ENCODE results near the gene GGACT.
A peak's percentile ranks its signal among the peaks of the same experiment; 100 is the strongest.

The GGACT gene

GRCh38 chr13:100546713-100547405 lies 41.7 kb downstream of the GGACT start:
- no peak overlapping the region for H3K4me3 Mint-ChIP-seq
- no peak overlapping the region for H3K27ac Mint-ChIP-seq
- no peaks in the 10 kb centered on the region for H3K27me3 Mint-ChIP-seq
- H3K9me3 Mint-ChIP-seq (ENCODE audit: low read depth), result no peaks in the 10 kb centered on the region
- no peaks in the 10 kb centered on the region for H3K36me3 Mint-ChIP-seq
- peaks cover 6% of the 10 kb centered on the region for H3K4me1 Mint-ChIP-seq (ENCODE audit: low read depth)

- Mint-ChIP-seq H3K27me3 (no peaks in the 10 kb centered on the region), H3K4me1 (ENCODE audit: low read depth) (peaks cover 7% of the 10 kb centered on the region), H3K9me3 (ENCODE audit: low read depth) (no peaks in the 10 kb centered on the region), H3K4me3 (no peak overlapping the region), H3K36me3 (no peaks in the 10 kb centered on the region), H3K27ac (no peak overlapping the region)
Observed at GRCh38 chr13:100545684-100546061, 42.9 kb downstream of the GGACT start.

DNA sequence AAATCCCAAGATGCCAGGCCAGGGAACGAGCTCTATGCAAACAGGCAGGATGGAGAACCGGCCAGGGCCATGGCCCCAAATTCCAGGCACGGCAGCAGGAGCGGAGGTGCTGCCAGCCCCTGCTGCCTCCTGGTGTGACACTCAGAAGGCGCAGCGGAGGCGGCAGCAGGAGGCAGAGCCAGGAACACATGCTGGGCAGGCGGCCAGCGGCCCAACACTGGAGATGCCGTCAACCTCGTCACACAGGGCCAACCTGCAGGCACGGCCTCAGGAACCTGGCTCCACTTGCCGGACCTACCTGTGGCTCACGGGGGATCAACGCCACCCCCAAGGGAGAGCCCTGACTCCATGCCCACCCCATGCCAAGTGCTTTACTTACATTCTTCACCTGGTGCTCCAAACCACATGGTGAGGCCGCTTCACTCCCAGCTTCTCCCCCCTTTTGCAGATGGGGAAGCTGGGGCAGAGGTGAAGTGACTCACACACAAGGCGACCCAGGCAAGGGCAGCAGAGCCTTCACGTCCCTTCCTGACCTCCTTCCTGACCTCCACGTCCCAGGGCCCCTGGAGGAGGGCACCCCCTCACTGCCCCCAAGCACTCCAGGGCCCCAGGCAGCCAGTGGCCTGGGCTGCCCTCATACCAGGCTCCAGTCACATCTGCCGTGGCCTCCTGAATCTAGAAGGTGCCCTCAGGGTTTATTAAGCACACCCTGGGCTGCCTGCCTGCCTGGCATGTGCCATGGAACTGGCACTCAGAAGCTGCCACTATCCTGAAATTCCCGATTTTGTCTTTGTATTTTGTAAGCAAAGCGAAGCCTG lies 43.5 kb downstream of the GGACT start:
- no peak overlapping the region for H3K4me3 Mint-ChIP-seq
- no peaks in the 10 kb centered on the region for H3K9me3 Mint-ChIP-seq (ENCODE audit: low read depth)
- H3K27me3 Mint-ChIP-seq, result no peaks in the 10 kb centered on the region
- peaks cover 7% of the 10 kb centered on the region for H3K4me1 Mint-ChIP-seq (ENCODE audit: low read depth)
- no peak overlapping the region for H3K27ac Mint-ChIP-seq
- peaks cover 2% of the 10 kb centered on the region for H3K36me3 Mint-ChIP-seq

- Mint-ChIP-seq H3K27ac (no peak overlapping the region), H3K9me3 (ENCODE audit: low read depth) (no peaks in the 10 kb centered on the region), H3K4me1 (ENCODE audit: low read depth) (peaks cover 7% of the 10 kb centered on the region), H3K36me3 (peaks cover 4% of the 10 kb centered on the region), H3K27me3 (no peaks in the 10 kb centered on the region), H3K4me3 (no peak overlapping the region)
Observed at GRCh38 chr13:100543872-100544602, 44.6 kb downstream of the GGACT start.

GRCh38 chr13:100542826-100543156 lies 45.8 kb downstream of the GGACT start:
- no peaks in the 10 kb centered on the region for H3K9me3 Mint-ChIP-seq (ENCODE audit: low read depth)
- peak overlapping the region; percentile 2 for H3K4me3 Mint-ChIP-seq
- H3K27me3 Mint-ChIP-seq, result no peaks in the 10 kb centered on the region
- H3K4me1 Mint-ChIP-seq (ENCODE audit: low read depth), result peaks cover 7% of the 10 kb centered on the region
- peaks cover 4% of the 10 kb centered on the region for H3K36me3 Mint-ChIP-seq
- no peak overlapping the region for H3K27ac Mint-ChIP-seq

GRCh38 chr13:100541897-100542825 lies 46.4 kb downstream of the GGACT start:
- H3K9me3 Mint-ChIP-seq (ENCODE audit: low read depth), result no peaks in the 10 kb centered on the region
- no peak overlapping the region for H3K27ac Mint-ChIP-seq
- H3K36me3 Mint-ChIP-seq, result peaks cover 6% of the 10 kb centered on the region
- no peaks in the 10 kb centered on the region for H3K27me3 Mint-ChIP-seq
- no peak overlapping the region for H3K4me3 Mint-ChIP-seq
- H3K4me1 Mint-ChIP-seq (ENCODE audit: low read depth), result peaks cover 7% of the 10 kb centered on the region

DNA sequence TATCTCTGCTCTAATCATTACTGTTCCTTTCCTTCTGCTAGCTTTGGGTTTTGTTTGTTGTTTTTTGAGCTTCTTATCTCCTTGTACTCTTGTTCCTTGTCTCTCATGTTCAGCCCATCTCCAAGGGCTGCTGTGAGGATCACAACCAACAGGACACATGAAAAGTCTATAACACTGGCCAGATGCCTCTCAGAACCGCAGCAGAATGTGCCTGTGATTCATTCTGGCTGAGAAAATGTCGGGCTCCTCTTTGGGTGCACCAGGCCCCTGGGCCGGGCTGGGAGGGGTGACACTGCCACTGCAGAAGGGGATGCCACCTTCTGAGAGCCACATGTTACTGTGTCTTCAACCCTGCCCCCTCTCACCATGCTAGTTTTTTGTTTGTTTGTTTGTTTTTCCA lies 48.0 kb downstream of the GGACT start:
- H3K27me3 Mint-ChIP-seq, result no peaks in the 10 kb centered on the region
- no peak overlapping the region for H3K27ac Mint-ChIP-seq
- no peaks in the 10 kb centered on the region for H3K9me3 Mint-ChIP-seq (ENCODE audit: low read depth)
- H3K4me3 Mint-ChIP-seq, result no peak overlapping the region
- peaks cover 6% of the 10 kb centered on the region for H3K36me3 Mint-ChIP-seq
- H3K4me1 Mint-ChIP-seq (ENCODE audit: low read depth), result peaks cover 7% of the 10 kb centered on the region

- Mint-ChIP-seq H3K27ac (no peak overlapping the region), H3K36me3 (peaks cover 6% of the 10 kb centered on the region)
Observed at GRCh38 chr13:100537951-100538462, 50.6 kb downstream of the GGACT start.

DNA sequence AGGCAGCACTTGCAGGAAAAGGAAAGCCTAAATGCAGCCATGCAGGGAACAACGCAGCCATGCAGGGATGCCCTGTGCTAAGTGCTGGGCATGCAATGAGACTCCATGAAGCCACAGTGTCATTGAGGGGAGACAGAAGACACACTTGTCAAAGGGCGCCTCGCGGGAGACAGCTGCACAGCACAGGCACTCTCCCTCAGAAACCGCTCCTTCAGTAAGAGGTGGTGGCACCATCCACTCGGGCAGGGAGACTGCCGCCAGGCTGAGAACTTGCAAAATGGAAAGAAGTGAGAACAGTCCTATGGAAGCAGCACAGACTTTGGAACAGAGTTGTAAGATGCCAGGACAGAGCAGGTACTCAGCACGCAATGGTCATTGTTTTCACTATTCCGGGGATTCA lies 51.1 kb downstream of the GGACT start:
- no peak overlapping the region for H3K27ac Mint-ChIP-seq
- H3K4me3 Mint-ChIP-seq, result no peak overlapping the region
- H3K9me3 Mint-ChIP-seq (ENCODE audit: low read depth), result no peaks in the 10 kb centered on the region
- no peaks in the 10 kb centered on the region for H3K27me3 Mint-ChIP-seq
- H3K36me3 Mint-ChIP-seq, result peaks cover 6% of the 10 kb centered on the region
- H3K4me1 Mint-ChIP-seq (ENCODE audit: low read depth), result peaks cover 3% of the 10 kb centered on the region

More at GRCh38 chr13:100537951-100538462, 50.6 kb downstream of the GGACT start:
- Mint-ChIP-seq H3K9me3 (ENCODE audit: low read depth) (no peaks in the 10 kb centered on the region), H3K4me3 (no peak overlapping the region), H3K27me3 (no peaks in the 10 kb centered on the region), H3K4me1 (ENCODE audit: low read depth) (peaks cover 7% of the 10 kb centered on the region)

DNA sequence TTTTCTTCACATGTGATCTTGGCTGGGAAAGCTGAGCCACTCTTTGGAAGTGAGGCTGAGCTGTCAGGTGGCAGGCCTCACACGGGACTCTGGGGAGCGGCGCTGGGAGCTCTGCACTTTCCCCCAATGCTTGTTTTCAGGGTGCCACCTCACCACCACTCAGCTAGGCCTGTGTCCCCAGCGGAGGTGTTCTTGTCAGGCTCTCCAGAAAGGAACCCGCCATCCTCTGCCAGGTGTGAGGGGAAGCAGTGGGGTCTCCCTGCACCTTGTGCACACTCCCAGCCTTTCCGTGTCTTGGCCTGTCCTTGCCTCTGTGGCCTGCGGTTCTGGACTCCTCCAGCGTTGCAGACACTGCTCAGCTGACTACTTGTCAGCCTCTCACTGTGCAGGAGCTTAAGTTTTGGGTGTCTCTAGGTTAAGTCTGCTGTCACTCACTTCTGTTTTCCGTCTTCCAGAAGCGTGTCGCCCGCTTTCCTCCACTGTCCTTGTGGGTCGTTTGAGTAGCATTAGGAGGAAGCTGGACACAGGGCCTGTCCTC lies 51.9 kb downstream of the GGACT start:
- H3K27ac Mint-ChIP-seq, result no peak overlapping the region
- H3K4me3 Mint-ChIP-seq, result no peak overlapping the region
- H3K9me3 Mint-ChIP-seq (ENCODE audit: low read depth), result no peaks in the 10 kb centered on the region
- peaks cover 6% of the 10 kb centered on the region for H3K36me3 Mint-ChIP-seq
- no peaks in the 10 kb centered on the region for H3K27me3 Mint-ChIP-seq
- H3K4me1 Mint-ChIP-seq (ENCODE audit: low read depth), result no peaks in the 10 kb centered on the region

DNA sequence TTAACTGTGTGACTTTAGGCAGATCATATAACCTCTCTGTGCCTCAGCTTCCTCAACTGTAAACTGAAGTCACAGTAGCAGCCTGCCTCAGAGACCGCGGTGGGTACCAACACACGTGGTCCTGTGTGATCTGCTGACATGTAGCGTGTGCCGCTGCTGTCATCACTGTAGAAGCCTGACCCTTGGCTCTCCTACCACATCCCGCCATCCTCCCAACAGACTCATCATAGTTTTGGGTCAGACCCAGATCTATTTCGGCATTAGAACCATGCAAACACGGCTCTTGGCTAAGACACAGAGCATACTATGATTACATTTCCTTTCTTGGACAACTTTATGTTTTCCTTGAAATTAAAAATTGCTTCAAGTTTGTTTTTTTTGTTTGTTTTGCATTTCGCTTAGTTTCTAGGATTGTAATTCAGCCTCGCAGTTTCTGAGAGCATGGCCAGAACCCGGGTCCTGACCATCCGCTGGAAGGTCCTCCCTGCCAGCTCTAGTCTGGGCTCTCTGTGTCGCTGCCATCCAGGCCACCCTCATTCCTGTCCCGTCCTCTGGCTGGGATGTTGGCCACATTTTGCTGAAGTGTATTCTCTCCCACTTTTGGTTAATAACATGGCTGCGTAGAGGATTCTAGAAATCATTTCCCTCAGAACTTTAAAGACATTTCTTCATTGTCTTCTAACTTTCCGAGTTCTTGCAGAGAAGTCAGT lies 53.0 kb downstream of the GGACT start:
- Mint-ChIP-seq H3K36me3 (peaks cover 6% of the 10 kb centered on the region), H3K27me3 (no peaks in the 10 kb centered on the region), H3K9me3 (ENCODE audit: low read depth) (no peaks in the 10 kb centered on the region), H3K4me1 (ENCODE audit: low read depth) (no peaks in the 10 kb centered on the region), H3K27ac (no peak overlapping the region), H3K4me3 (no peak overlapping the region)

DNA sequence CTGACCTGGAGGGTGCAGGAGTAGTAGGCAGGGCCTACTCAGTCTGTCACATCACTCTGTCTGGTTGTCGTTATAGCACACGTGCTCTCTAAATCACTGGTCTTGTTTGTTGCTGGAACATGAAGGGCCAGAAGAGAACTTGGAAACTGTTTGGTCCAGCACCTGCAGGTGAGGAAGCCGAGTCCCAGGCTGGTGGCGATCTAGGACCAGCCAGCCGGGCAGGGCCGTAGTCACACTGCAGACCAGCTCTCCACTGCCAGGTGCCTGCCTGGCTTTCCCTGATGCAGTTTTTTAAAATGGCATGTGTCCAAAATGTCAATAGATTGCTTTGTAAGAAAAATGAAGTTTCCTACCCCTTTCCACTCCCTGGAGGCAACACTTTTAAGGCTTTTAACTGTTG lies 53.7 kb downstream of the GGACT start:
- Mint-ChIP-seq H3K4me1 (ENCODE audit: low read depth) (no peaks in the 10 kb centered on the region), H3K4me3 (no peak overlapping the region), H3K27me3 (no peaks in the 10 kb centered on the region), H3K36me3 (peaks cover 5% of the 10 kb centered on the region), H3K9me3 (ENCODE audit: low read depth) (no peaks in the 10 kb centered on the region), H3K27ac (no peak overlapping the region)

DNA sequence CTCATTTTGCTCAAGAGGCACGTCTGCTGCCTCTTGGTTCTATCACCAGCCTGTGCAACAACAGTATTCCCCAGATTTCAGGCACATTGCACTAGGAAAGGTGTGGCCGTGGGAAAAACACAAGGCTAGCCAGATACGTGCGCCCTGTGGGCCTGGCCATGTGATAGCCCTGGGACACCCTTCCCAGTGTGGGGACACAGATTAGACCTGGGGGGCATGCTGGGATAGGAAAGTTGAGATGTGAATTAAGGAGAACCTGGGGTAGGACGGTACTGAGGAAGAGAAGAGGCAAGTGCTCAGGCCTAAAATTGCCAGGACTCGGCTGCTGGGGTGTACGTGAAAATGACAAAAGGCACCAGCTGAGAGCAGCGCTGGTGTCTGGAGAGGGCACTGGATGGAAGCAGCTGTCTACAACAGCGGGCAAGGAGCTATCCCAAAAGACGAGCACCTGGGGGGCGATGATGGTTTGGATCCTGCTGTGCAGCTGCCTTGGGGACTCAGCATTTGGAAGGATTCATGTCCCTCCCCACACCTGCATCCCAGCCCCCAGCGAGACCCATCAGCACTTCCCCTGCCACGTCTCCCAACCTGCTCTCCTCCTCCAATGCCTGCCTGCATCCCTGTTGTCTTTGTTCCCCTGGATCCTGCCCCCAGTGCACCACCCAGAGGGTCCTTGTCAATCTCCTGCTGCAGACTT lies 54.3 kb downstream of the GGACT start:
- Mint-ChIP-seq H3K9me3 (ENCODE audit: low read depth) (no peaks in the 10 kb centered on the region), H3K4me3 (no peak overlapping the region), H3K4me1 (ENCODE audit: low read depth) (no peaks in the 10 kb centered on the region), H3K27me3 (no peaks in the 10 kb centered on the region), H3K27ac (no peak overlapping the region), H3K36me3 (peaks cover 5% of the 10 kb centered on the region)
